ENCODE measurements around the gene GSTM5.
"Not testable (repeated sequence)": the region's sequence is repeated elsewhere in the genome, so short reads cannot be mapped to it uniquely, and the experiment has no call there.

GSTM5 gene

GRCh38 chr1:109687641-109688499 is 24.2 kb upstream of the GSTM5 start, which contains the start of gene GSTM1:
Gene GSTM1 (plus strand): TSS chr1:109687817. CDS start chr1:109687874, 57 bp downstream.
- DNase-seq (ENCODE audit: insufficient read length, low spot score): no peak
- no peak for TF ChIP-seq POLR2A (IDR thresholded peaks at IDR 0.05; ENCODE audit: low read depth, low read length)
- FAIRE-seq: no peak

- TF ChIP-seq POLR2A (IDR thresholded peaks at IDR 0.05; ENCODE audit: low read depth, low read length): no peak
- FAIRE-seq (no peak), DNase-seq (ENCODE audit: insufficient read length, low spot score) (no peak)
Measured at GRCh38 chr1:109689844-109690405, 22.1 kb upstream of the GSTM5 start.

- DNase-seq (ENCODE audit: insufficient read length, low spot score): no peak
- FAIRE-seq: no peak
- TF ChIP-seq POLR2A (IDR thresholded peaks at IDR 0.05; ENCODE audit: low read depth, low read length): no peak
Measured at GRCh38 chr1:109691759-109692158, 20.3 kb upstream of the GSTM5 start.

- DNase-seq (ENCODE audit: insufficient read length, low spot score); FAIRE-seq: not testable (repeated sequence)
Measured at GRCh38 chr1:109694400-109694799, 17.7 kb upstream of the GSTM5 start.

GRCh38 chr1:109695138-109695537 is 16.9 kb upstream of the GSTM5 start:
- not testable (repeated sequence) for DNase-seq (ENCODE audit: insufficient read length, low spot score); FAIRE-seq

- no peak for TF ChIP-seq POLR2A (IDR thresholded peaks at IDR 0.05; ENCODE audit: low read depth, low read length)
- FAIRE-seq (no peak), DNase-seq (ENCODE audit: insufficient read length, low spot score) (no peak)
Measured at GRCh38 chr1:109697066-109697465, 15.0 kb upstream of the GSTM5 start.

- not testable (repeated sequence) for DNase-seq (ENCODE audit: insufficient read length, low spot score); FAIRE-seq
Measured at GRCh38 chr1:109697861-109698260, 14.2 kb upstream of the GSTM5 start.

GRCh38 chr1:109702940-109703339 is 9.1 kb upstream of the GSTM5 start:
- not testable (repeated sequence) for DNase-seq (ENCODE audit: insufficient read length, low spot score); FAIRE-seq

- TF ChIP-seq POLR2A (IDR thresholded peaks at IDR 0.05; ENCODE audit: low read depth, low read length): no peak
- no peak for DNase-seq (ENCODE audit: insufficient read length, low spot score)
- no peak for FAIRE-seq
Measured at GRCh38 chr1:109704173-109704572, 7.9 kb upstream of the GSTM5 start.

GRCh38 chr1:109705411-109705810 is 6.6 kb upstream of the GSTM5 start:
- FAIRE-seq: no peak
- TF ChIP-seq POLR2A (IDR thresholded peaks at IDR 0.05; ENCODE audit: low read depth, low read length): no peak
- no peak for DNase-seq (ENCODE audit: insufficient read length, low spot score)

- not testable (repeated sequence) for FAIRE-seq; DNase-seq (ENCODE audit: insufficient read length, low spot score)
Measured at GRCh38 chr1:109708949-109709348, 3.1 kb upstream of the GSTM5 start.

GRCh38 chr1:109709822-109710221 is 2.2 kb upstream of the GSTM5 start:
- DNase-seq (ENCODE audit: insufficient read length, low spot score); FAIRE-seq: not testable (repeated sequence)

GRCh38 chr1:109712321-109712864 is 342 bp downstream of the GSTM5 start:
- DNase-seq (ENCODE audit: insufficient read length, low spot score) (no peak), FAIRE-seq (no peak)
- no peak for TF ChIP-seq POLR2A (IDR thresholded peaks at IDR 0.05; ENCODE audit: low read depth, low read length)

GRCh38 chr1:109713636-109714035 is 1.6 kb downstream of the GSTM5 start:
- DNase-seq (ENCODE audit: insufficient read length, low spot score): no peak
- no peak for TF ChIP-seq POLR2A (IDR thresholded peaks at IDR 0.05; ENCODE audit: low read depth, low read length)
- no peak for FAIRE-seq

Measured in H54 (cell line).